Measurements from ENCODE around the gene SEC24A. TPM values are rescaled to one million over a fixed set of nuclear protein-coding genes. Genes with fewer than 3 reads are reported as not detected.
"Not testable (repeated sequence)": the region's sequence is repeated elsewhere in the genome, so short reads cannot be mapped to it uniquely, and the experiment has no call there.

Gene SEC24A
- total RNA-seq, 1 donor from 2014 or later: 22.0 TPM

DNA sequence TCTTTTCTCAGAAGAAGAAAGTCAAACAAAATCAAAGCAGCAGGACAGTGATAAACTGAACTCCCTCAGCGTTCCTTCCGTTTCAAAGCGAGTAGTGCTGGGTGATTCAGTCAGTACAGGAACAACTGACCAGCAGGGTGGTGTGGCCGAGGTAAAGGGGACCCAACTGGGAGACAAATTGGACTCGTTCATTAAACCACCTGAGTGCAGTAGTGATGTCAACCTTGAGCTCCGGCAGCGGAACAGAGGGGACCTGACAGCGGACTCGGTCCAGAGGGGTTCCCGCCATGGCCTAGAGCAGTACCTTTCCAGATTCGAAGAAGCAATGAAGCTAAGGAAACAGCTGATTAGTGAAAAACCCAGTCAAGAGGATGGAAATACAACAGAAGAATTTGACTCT is 92.5 kb downstream of the SEC24A start:
- peaks cover 25% of the 10 kb centered on the region for H3K4me1 ChIP-seq
- H3K27ac ChIP-seq: no peak overlapping the region
- H3K36me3 ChIP-seq: peaks cover 17% of the 10 kb centered on the region
- H3K4me3 ChIP-seq: no peak overlapping the region
- DNase-seq (no peak), ATAC-seq (no peak)
- H3K27me3 ChIP-seq (ENCODE audit: low read depth): no peaks in the 10 kb centered on the region
- H3K9me3 ChIP-seq: no peaks in the 10 kb centered on the region
- TF ChIP-seq, protein P1, sequence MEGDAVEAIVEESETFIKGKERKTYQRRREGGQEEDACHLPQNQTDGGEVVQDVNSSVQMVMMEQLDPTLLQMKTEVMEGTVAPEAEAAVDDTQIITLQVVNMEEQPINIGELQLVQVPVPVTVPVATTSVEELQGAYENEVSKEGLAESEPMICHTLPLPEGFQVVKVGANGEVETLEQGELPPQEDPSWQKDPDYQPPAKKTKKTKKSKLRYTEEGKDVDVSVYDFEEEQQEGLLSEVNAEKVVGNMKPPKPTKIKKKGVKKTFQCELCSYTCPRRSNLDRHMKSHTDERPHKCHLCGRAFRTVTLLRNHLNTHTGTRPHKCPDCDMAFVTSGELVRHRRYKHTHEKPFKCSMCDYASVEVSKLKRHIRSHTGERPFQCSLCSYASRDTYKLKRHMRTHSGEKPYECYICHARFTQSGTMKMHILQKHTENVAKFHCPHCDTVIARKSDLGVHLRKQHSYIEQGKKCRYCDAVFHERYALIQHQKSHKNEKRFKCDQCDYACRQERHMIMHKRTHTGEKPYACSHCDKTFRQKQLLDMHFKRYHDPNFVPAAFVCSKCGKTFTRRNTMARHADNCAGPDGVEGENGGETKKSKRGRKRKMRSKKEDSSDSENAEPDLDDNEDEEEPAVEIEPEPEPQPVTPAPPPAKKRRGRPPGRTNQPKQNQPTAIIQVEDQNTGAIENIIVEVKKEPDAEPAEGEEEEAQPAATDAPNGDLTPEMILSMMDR (IDR thresholded peaks at IDR 0.05): no peak
- intact Hi-C loops (cut with DNase I): no loop called here

DNA sequence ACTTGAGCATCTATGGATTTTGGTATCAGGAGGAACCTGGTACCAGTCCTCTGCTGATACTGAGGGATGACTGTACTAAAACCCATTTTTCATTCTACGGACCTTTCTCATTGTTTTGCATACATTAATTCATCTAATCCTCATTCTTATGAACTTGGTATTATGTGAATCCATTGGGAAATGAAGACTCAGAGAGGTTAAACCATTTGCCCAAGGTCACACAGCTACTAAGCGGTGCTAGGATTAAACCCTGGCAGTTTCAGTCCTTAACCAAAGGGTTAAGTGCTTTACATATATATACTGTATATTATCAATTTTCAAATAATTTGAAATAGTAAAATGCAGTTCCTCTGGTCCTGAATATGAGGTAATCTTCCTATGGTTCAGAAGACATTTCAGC is 93.5 kb downstream of the SEC24A start:
- DNase-seq: no peak
- H3K36me3 ChIP-seq: peaks cover 17% of the 10 kb centered on the region
- TF ChIP-seq, protein P1 (IDR thresholded peaks at IDR 0.05): no peak
- no peaks in the 10 kb centered on the region for H3K27me3 ChIP-seq (ENCODE audit: low read depth)
- H3K27ac ChIP-seq: no peak overlapping the region
- peaks cover 18% of the 10 kb centered on the region for H3K4me1 ChIP-seq
- H3K9me3 ChIP-seq: no peaks in the 10 kb centered on the region
- ATAC-seq: no peak
- H3K4me3 ChIP-seq: no peak overlapping the region
- intact Hi-C loops (cut with DNase I): no loop called here

DNA sequence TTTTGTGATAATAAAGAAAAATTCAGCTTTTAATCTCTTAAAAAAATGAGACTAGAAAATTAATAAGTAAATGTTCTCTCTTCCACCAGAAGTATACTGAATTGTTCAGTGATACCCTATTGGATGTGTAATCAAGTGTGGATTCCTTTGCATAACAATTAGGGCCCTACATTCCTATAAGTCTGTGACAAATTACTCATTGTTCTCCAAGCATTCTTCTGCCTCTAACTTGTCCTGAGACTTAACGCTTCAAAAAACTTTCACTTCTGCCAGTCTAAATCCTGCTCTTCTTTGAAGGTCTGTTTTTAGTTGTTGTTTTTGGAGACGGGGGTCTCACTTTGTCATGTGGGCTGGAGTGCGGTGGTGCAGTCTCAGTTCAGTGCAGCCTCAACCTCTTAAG is 100.8 kb downstream of the SEC24A start:
- no peak for ATAC-seq
- DNase-seq: no peak
- intact Hi-C loops (cut with DNase I): no loop called here

GRCh38 chr5:134758176-134758503 is 109.6 kb downstream of the SEC24A start:
- Histone ChIP-seq H3K4me3 (peak overlapping the region; percentile 93), H3K36me3 (no peaks in the 10 kb centered on the region), H3K9me3 (no peaks in the 10 kb centered on the region), H3K27ac (peak overlapping the region; percentile 81), H3K4me1 (peaks cover 21% of the 10 kb centered on the region), H3K27me3 (ENCODE audit: low read depth) (no peaks in the 10 kb centered on the region)
- intact Hi-C loops (cut with DNase I): no loop called here
- ATAC-seq: peak; percentile 48 to 53
- TF ChIP-seq, protein P1 (IDR thresholded peaks at IDR 0.05): no peak
- no peak for DNase-seq

More for the DNA sequence above, 100.8 kb downstream of the SEC24A start:
- Histone ChIP-seq H3K36me3 (peaks cover 31% of the 10 kb centered on the region), H3K27me3 (ENCODE audit: low read depth) (no peaks in the 10 kb centered on the region), H3K9me3 (no peaks in the 10 kb centered on the region), H3K4me3 (no peak overlapping the region), H3K4me1 (no peaks in the 10 kb centered on the region), H3K27ac (no peak overlapping the region)
- TF ChIP-seq, protein P1 (IDR thresholded peaks at IDR 0.05): no peak

GRCh38 chr5:134758504-134759341 is 110.1 kb downstream of the SEC24A start, which contains the start of gene DDX46:
Gene DDX46, plus strand, starts transcription at chr5:134758779. Its CDS starts 160 bp downstream, at chr5:134758939.
- Histone ChIP-seq H3K36me3 (peaks cover under 1% of the 10 kb centered on the region), H3K9me3 (no peaks in the 10 kb centered on the region), H3K4me1 (peaks cover 21% of the 10 kb centered on the region), H3K4me3 (peak within 1 kb of the TSS; percentile 93), H3K27ac (peak within 1 kb of the TSS; percentile 81), H3K27me3 (ENCODE audit: low read depth) (no peaks in the 10 kb centered on the region)
- intact Hi-C loops (cut with DNase I): no loop called here
- TF ChIP-seq, protein P1 (IDR thresholded peaks at IDR 0.05): peak; percentile 92
- DNase-seq: peak; percentile 95
- ATAC-seq: peak; percentile 99 to 100

GRCh38 chr5:134767528-134768291 is 119.1 kb downstream of the SEC24A start:
- H3K36me3 ChIP-seq: peaks cover 89% of the 10 kb centered on the region
- H3K9me3 ChIP-seq; H3K4me1 ChIP-seq; ATAC-seq; DNase-seq; H3K4me3 ChIP-seq; intact Hi-C loops (cut with DNase I); H3K27me3 ChIP-seq (ENCODE audit: low read depth); H3K27ac ChIP-seq: not testable (repeated sequence)
